OCI-LY3 (cell line): ENCODE measurements around the gene PGLYRP4.
"Not testable (repeated sequence)": the region's sequence is repeated elsewhere in the genome, so short reads cannot be mapped to it uniquely, and the experiment has no call there.

Experiments
- CTCF ChIP-seq: fragments of 200-600, 300-600 bp; sonication (generic); IDR thresholded peaks from 2 replicates; pipeline ENCODE4 v1.5.1; 2014; ENCODE audit warnings: antibody characterized with exemption, low read length, low read depth
- EZH2phosphoT487 ChIP-seq: fragments of 200-600 bp; shearing (Covaris generic); IDR thresholded peaks from 2 replicates; pipeline ENCODE4 v1.6.1; 2018; ENCODE audit warnings: antibody characterized with exemption, mixed run types, low read depth

DNA sequence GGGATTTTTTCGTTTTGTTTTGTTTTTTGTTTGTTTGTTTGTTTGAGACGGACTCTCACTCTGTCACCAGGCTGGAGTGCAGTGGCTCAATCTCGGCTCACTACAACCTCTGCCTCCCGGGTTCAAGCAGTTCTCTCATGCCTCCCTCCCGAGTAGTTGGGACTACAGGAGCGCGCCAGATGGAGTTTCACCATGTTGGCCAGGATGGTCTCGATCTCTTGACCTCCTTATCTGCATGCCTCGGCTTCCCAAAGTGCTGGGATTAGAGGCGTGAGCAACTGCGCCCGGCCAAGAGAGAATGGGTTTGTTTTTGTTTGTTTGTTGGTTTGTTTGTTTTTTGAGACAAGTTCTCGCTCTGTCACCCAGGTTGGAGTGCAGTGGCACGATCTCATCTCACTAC is 1.6 kb downstream of the PGLYRP4 start:
- TF ChIP-seq CTCF, EZH2phosphoT487: not testable (repeated sequence)
